ENCODE results near the gene LRCH1. TPM values are rescaled to one million over a fixed set of nuclear protein-coding genes. Genes with fewer than 3 reads are reported as not detected.
A peak's percentile ranks its signal among the peaks of the same experiment; 100 is the strongest.

The LRCH1 gene
- total and polyA plus RNA-seq, 2 of the 13 experiments (the other 11 are each of a cell fraction or from before 2014, with no cell fraction given): 4.1 to 12.6 TPM

GRCh38 chr13:46552889-46553520, at the start of gene LRCH1 (continued):
- TF ChIP-seq PATZ1 (CRISPR knock-in tag; IDR thresholded peaks at IDR 0.05) (peak; percentile 95), PPARG (CRISPR knock-in tag; conservative IDR thresholded peaks at IDR 0.05) (no peak), ZNF605 (CRISPR knock-in tag; IDR thresholded peaks at IDR 0.05) (0 out of 2 replicates have a peak, but pooled peaks have one; percentile 18), PTBP1 (IDR thresholded peaks at IDR 0.05; ENCODE audit: low read depth, low read length, poor library complexity, severe bottlenecking) (no peak), LBX2 (CRISPR knock-in tag; IDR thresholded peaks at IDR 0.05; ENCODE audit: borderline replicate concordance) (no peak), WIZ (CRISPR knock-in tag; IDR thresholded peaks at IDR 0.05) (no peak), MTF1 (CRISPR knock-in tag; IDR thresholded peaks at IDR 0.05) (no peak), ZNF33A (CRISPR knock-in tag; IDR thresholded peaks at IDR 0.05; ENCODE audit: borderline replicate concordance) (no peak), MAZ (IDR thresholded peaks at IDR 0.05; ENCODE audit: borderline replicate concordance, low read depth, low read length) (no peak), MAZ (CRISPR knock-in tag; IDR thresholded peaks at IDR 0.05; ENCODE audit: low read depth) (peak; percentile 38), KDM5B (CRISPR knock-in tag; IDR thresholded peaks at IDR 0.05; ENCODE audit: borderline replicate concordance) (no peak), ZNF891 (CRISPR knock-in tag; IDR thresholded peaks at IDR 0.05) (no peak), YEATS2 (CRISPR knock-in tag; IDR thresholded peaks at IDR 0.05; ENCODE audit: borderline replicate concordance) (no peak), RBAK (CRISPR knock-in tag; IDR thresholded peaks at IDR 0.05) (no peak), NR1H2 (CRISPR knock-in tag; IDR thresholded peaks at IDR 0.05; ENCODE audit: borderline replicate concordance, low read depth) (no peak), YEATS4 (CRISPR knock-in tag; IDR thresholded peaks at IDR 0.05; ENCODE audit: borderline replicate concordance) (peak; percentile 40; the same call in 1 of the 2 replicates), SIX1 (CRISPR knock-in tag; IDR thresholded peaks at IDR 0.05; ENCODE audit: borderline replicate concordance) (no peak), IKZF5 (CRISPR knock-in tag; IDR thresholded peaks at IDR 0.05) (no peak), ZNF816 (CRISPR knock-in tag; IDR thresholded peaks at IDR 0.05; ENCODE audit: borderline replicate concordance) (peak; percentile 64; the same call in 1 of the 2 replicates), MAFF (IDR thresholded peaks at IDR 0.05; ENCODE audit: low read depth, low read length) (no peak), HNRNPK (IDR thresholded peaks at IDR 0.05; ENCODE audit: low read depth, low read length, poor library complexity, severe bottlenecking) (peak; percentile 43), ZNF383 (CRISPR knock-in tag; IDR thresholded peaks at IDR 0.05; ENCODE audit: borderline replicate concordance) (no peak)
- TF ChIP-seq, protein P1, sequence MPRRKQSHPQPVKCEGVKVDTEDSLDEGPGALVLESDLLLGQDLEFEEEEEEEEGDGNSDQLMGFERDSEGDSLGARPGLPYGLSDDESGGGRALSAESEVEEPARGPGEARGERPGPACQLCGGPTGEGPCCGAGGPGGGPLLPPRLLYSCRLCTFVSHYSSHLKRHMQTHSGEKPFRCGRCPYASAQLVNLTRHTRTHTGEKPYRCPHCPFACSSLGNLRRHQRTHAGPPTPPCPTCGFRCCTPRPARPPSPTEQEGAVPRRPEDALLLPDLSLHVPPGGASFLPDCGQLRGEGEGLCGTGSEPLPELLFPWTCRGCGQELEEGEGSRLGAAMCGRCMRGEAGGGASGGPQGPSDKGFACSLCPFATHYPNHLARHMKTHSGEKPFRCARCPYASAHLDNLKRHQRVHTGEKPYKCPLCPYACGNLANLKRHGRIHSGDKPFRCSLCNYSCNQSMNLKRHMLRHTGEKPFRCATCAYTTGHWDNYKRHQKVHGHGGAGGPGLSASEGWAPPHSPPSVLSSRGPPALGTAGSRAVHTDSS (CRISPR knock-in tag; conservative IDR thresholded peaks at IDR 0.05): no peak
- TF ChIP-seq, protein P2, sequence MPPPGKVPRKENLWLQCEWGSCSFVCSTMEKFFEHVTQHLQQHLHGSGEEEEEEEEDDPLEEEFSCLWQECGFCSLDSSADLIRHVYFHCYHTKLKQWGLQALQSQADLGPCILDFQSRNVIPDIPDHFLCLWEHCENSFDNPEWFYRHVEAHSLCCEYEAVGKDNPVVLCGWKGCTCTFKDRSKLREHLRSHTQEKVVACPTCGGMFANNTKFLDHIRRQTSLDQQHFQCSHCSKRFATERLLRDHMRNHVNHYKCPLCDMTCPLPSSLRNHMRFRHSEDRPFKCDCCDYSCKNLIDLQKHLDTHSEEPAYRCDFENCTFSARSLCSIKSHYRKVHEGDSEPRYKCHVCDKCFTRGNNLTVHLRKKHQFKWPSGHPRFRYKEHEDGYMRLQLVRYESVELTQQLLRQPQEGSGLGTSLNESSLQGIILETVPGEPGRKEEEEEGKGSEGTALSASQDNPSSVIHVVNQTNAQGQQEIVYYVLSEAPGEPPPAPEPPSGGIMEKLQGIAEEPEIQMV (CRISPR knock-in tag; IDR thresholded peaks at IDR 0.05; ENCODE audit: low read depth): no peak

Data from HepG2 (cell line).